ENCODE data around the gene AFF3.

The AFF3 gene

DNA sequence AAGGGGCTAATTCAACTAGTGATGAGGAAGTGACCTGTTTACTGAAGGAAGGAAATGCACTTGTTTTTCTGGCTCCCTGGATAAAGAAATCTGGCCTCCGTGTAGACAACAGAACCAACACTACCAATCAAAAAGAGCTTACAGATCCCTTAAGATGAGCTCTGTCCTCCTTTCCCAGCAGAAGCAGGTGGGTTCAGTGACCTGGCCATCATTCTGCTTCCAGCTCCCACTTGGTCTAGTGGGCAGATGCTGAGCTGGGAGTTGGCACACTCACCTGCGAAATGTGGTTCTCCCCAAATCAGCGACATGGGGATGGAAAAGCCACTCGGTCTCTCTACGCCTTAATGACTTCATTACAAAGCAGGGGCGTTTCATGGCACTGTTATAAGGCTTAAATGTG lies 132.6 kb downstream of the AFF3 start:
- no peak for DNase-seq (ENCODE audit: low read depth)
- no peak overlapping the region for H3K4me3 ChIP-seq (ENCODE audit: low read depth, low read length)
- TF ChIP-seq, protein P1, sequence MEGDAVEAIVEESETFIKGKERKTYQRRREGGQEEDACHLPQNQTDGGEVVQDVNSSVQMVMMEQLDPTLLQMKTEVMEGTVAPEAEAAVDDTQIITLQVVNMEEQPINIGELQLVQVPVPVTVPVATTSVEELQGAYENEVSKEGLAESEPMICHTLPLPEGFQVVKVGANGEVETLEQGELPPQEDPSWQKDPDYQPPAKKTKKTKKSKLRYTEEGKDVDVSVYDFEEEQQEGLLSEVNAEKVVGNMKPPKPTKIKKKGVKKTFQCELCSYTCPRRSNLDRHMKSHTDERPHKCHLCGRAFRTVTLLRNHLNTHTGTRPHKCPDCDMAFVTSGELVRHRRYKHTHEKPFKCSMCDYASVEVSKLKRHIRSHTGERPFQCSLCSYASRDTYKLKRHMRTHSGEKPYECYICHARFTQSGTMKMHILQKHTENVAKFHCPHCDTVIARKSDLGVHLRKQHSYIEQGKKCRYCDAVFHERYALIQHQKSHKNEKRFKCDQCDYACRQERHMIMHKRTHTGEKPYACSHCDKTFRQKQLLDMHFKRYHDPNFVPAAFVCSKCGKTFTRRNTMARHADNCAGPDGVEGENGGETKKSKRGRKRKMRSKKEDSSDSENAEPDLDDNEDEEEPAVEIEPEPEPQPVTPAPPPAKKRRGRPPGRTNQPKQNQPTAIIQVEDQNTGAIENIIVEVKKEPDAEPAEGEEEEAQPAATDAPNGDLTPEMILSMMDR (IDR thresholded peaks at IDR 0.05; ENCODE audit: control insufficient read depth, extremely low read depth, insufficient read depth), result no peak

DNA sequence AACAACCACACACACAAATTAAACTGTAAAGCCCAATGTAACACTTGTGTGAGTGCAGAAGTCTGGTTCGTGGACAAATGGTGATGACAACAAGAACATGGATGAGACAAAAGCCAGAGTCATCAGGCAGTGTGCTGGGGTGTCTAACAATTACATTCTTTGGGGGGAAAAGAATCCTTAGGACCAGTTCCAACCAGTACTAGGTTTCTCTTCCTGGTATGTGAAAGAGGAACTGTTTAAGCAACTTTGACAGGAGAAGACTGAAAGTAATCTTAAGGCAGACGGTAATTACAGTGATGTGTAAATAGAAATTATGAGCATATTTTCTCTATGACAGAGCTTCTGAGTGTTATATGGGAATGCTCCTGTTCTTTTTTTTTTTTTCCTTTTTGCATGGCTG lies 133.4 kb downstream of the AFF3 start:
- no peak overlapping the region for H3K4me3 ChIP-seq (ENCODE audit: low read depth, low read length)
- TF ChIP-seq, protein P1 (IDR thresholded peaks at IDR 0.05; ENCODE audit: control insufficient read depth, extremely low read depth, insufficient read depth), result no peak
- no peak for DNase-seq (ENCODE audit: low read depth)

DNA sequence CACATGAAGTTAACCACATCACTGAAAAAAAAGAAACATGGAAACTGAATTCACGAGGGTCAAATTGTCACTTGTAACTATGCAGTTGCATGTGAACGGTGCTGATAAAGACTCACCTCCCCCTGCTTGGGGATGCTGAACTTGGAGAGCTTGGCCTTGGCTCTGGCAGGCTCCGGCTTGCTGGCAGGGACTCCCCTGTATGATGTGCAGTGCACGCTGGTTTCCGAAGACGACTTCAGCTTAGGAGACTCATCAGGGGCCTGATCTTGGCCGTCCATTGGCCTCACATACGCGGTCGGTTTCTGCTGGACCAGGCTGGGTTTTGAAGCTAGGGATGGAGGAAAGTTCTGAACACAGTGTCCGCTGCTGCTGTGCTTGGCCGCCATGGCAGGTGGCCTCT lies 135.9 kb downstream of the AFF3 start:
- no peak for DNase-seq (ENCODE audit: low read depth)
- TF ChIP-seq, protein P1 (IDR thresholded peaks at IDR 0.05; ENCODE audit: control insufficient read depth, extremely low read depth, insufficient read depth), result no peak
- no peak overlapping the region for H3K4me3 ChIP-seq (ENCODE audit: low read depth, low read length)

DNA sequence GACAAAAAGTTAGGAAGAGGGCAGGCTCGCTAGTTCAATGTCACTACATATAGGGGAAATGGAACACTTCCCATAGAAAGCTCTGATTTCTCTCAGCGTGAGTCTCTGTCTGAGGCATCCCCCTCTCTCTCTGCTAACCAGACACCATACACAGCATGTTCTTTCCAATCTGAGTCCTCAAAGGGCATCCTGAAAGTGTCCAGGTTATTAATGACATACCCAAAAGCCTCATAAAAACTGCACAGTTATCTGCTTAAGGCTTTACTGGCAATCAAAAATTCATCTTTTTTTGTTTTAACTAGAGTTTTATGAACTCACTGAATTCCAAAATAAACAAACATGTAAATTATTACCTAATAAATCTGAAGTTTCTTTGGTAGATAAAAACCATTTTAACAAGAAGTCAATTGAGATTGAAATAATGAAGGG lies 137.4 kb downstream of the AFF3 start:
- DNase-seq (ENCODE audit: low read depth), result peak; percentile 67
- TF ChIP-seq, protein P1 (IDR thresholded peaks at IDR 0.05; ENCODE audit: control insufficient read depth, extremely low read depth, insufficient read depth), result no peak

DNA sequence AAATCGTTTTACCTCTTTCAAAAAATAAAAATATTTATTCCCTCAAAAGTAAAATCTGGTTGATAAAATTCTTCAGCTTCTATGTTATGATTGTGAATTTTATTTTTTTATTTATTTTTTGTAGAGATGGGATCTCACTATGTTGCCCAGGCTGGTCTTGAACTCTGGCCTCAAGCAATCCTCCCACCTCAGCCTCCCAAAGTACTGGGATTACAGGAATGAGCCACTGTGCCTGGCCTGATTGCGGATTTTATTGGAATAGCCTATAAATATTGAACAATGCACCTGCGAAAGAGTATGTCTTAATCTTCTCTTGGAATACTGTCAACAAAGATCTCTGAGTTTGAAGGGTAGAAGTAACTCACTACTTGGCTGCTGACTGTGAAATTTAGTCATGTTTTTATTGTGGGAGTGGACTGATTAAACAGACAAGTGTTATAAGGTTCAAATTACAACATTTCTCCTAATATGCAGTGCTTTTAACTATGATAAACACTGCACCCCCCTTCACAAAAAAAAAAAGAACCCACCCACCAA lies 138.0 kb downstream of the AFF3 start:
- TF ChIP-seq, protein P1 (IDR thresholded peaks at IDR 0.05; ENCODE audit: control insufficient read depth, extremely low read depth, insufficient read depth), result no peak
- no peak for DNase-seq (ENCODE audit: low read depth)
- H3K4me3 ChIP-seq (ENCODE audit: low read depth, low read length), result no peak overlapping the region

More for the DNA sequence above, 137.4 kb downstream of the AFF3 start:
- no peak overlapping the region for H3K4me3 ChIP-seq (ENCODE audit: low read depth, low read length)

DNA sequence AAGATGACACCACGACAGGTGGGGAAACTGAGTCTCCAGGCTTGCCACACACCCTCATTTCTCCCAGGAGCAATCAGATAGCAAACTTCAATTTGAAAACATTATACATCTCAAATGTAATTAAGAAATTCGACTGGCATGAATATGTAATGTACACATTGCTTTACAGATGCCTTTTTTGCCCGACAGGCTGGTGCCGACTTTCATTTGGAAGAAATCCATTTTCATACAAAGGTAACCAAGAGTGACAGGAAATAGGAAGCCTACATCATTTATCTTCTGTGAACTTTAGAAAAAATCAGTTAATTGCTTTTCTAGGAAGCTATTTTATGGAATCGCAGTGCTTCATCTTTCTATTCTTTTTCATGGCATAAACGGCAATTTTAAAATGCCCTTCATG lies 140.3 kb downstream of the AFF3 start:
- no peak for DNase-seq (ENCODE audit: low read depth)
- TF ChIP-seq, protein P1 (IDR thresholded peaks at IDR 0.05; ENCODE audit: control insufficient read depth, extremely low read depth, insufficient read depth), result no peak
- no peak overlapping the region for H3K4me3 ChIP-seq (ENCODE audit: low read depth, low read length)

Measured in LNCaP clone FGC (cell line).